Measurements from ENCODE around the gene NISCH. TPM values are rescaled to one million over a fixed set of nuclear protein-coding genes. Genes with fewer than 3 reads are reported as not detected.

Gene NISCH
- total RNA-seq, 1 donor from 2014 or later, result 80.5 TPM

GRCh38 chr3:52529376-52530333 is 74.3 kb downstream of the NISCH start:
- no peak overlapping the region for H2AFZ ChIP-seq (replicated peaks)
- H3K9ac ChIP-seq, result no peak overlapping the region
- H3K27ac ChIP-seq, result no peak overlapping the region
- H3K79me2 ChIP-seq (ENCODE audit: low read depth), result peaks cover 40% of the 10 kb centered on the region
- H3K4me3 Mint-ChIP-seq, result no peak overlapping the region
- H3K4me2 ChIP-seq, result no peak overlapping the region
- DNase-seq (ENCODE audit: low spot score), result no peak
- H4K20me1 ChIP-seq (ENCODE audit: low read depth), result peaks cover 54% of the 10 kb centered on the region
- peaks cover 18% of the 10 kb centered on the region for H3K4me1 ChIP-seq
- H3K36me3 ChIP-seq, result no peaks in the 10 kb centered on the region
- peaks cover 8% of the 10 kb centered on the region for H3K27me3 Mint-ChIP-seq (ENCODE audit: insufficient read depth, low read depth)
- no peak for TF ChIP-seq EZH2 (IDR thresholded peaks at IDR 0.05)
- TF ChIP-seq CTCF (IDR thresholded peaks at IDR 0.05), result no peak
- H3K4me3 ChIP-seq, result no peak overlapping the region
- peaks cover 5% of the 10 kb centered on the region for H3K36me3 Mint-ChIP-seq
- H3K9me3 ChIP-seq (ENCODE audit: low read depth), result no peaks in the 10 kb centered on the region
- peaks cover 8% of the 10 kb centered on the region for H3F3A ChIP-seq (ENCODE audit: low read depth)
- peaks cover 27% of the 10 kb centered on the region for H3K4me1 Mint-ChIP-seq
- peak overlapping the region; percentile 54 for H3K27ac Mint-ChIP-seq
- no peaks in the 10 kb centered on the region for H3K27me3 ChIP-seq
- no peaks in the 10 kb centered on the region for H3K9me3 Mint-ChIP-seq

GRCh38 chr3:52530918-52531826 is 75.8 kb downstream of the NISCH start:
- Histone ChIP-seq H3F3A (ENCODE audit: low read depth) (peaks cover 23% of the 10 kb centered on the region), H3K4me3 (no peak overlapping the region), H2AFZ (replicated peaks) (no peak overlapping the region), H3K36me3 (no peaks in the 10 kb centered on the region), H3K4me1 (peaks cover 25% of the 10 kb centered on the region), H3K79me2 (ENCODE audit: low read depth) (peaks cover 40% of the 10 kb centered on the region), H3K4me2 (peak overlapping the region; percentile 88), H3K9ac (no peak overlapping the region), H3K9me3 (ENCODE audit: low read depth) (no peaks in the 10 kb centered on the region), H3K27me3 (no peaks in the 10 kb centered on the region), H3K27ac (no peak overlapping the region), H4K20me1 (ENCODE audit: low read depth) (peaks cover 54% of the 10 kb centered on the region)
- peak; percentile 1 for DNase-seq (ENCODE audit: low spot score)
- Mint-ChIP-seq H3K36me3 (peaks cover 5% of the 10 kb centered on the region), H3K27me3 (ENCODE audit: insufficient read depth, low read depth) (peaks cover 8% of the 10 kb centered on the region), H3K4me3 (no peak overlapping the region), H3K9me3 (no peaks in the 10 kb centered on the region), H3K27ac (no peak overlapping the region), H3K4me1 (peaks cover 38% of the 10 kb centered on the region)
- TF ChIP-seq EZH2phosphoT487 (IDR thresholded peaks at IDR 0.05) (no peak), EZH2 (IDR thresholded peaks at IDR 0.05) (no peak), CTCF (IDR thresholded peaks at IDR 0.05) (no peak)

DNA sequence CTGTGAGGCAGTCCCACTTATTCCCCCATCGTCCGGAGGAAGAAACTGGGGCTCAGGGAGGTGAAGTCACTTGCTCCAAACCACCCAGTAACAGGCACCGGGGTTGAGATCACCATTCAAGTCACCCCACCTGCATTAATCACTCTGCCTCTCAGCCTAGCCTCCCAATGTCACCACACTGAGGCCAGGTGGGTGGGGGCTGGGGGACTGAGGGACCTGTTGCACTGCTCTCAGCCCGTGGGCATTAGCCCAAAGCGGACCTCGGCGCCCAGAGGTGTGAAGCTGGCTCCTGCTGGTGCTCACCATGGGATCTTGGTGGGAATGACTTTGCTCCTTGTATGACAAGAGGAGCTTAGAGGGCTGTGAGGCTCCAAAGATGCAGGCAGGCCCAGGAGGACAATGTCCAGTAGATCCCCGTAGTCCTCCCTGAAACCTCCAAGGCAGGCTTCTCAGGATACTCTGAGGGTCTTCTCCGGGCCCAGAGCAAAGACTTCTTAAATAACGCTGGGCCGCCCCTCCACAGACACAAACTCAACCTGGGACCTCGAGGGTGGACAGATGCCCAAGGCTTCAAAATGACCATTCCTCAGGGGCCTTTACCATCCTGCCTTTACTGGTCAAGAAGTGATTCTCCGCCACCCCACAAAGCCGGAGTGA is 76.6 kb downstream of the NISCH start:
- peak overlapping the region; percentile 88 for H3K4me3 Mint-ChIP-seq
- Histone ChIP-seq H3K36me3 (no peaks in the 10 kb centered on the region), H3K79me2 (ENCODE audit: low read depth) (peaks cover 43% of the 10 kb centered on the region), H3K9me3 (ENCODE audit: low read depth) (no peaks in the 10 kb centered on the region), H3K27me3 (no peaks in the 10 kb centered on the region), H3K4me2 (peak overlapping the region; percentile 88), H3K4me3 (peak overlapping the region; percentile 94), H3K9ac (no peak overlapping the region), H2AFZ (replicated peaks) (no peak overlapping the region), H4K20me1 (ENCODE audit: low read depth) (peaks cover 51% of the 10 kb centered on the region), H3K27ac (no peak overlapping the region), H3K4me1 (peaks cover 25% of the 10 kb centered on the region), H3F3A (ENCODE audit: low read depth) (peaks cover 29% of the 10 kb centered on the region)
- H3K27ac Mint-ChIP-seq, result no peak overlapping the region
- H3K9me3 Mint-ChIP-seq, result no peaks in the 10 kb centered on the region
- TF ChIP-seq EZH2 (IDR thresholded peaks at IDR 0.05) (no peak), EZH2phosphoT487 (IDR thresholded peaks at IDR 0.05) (no peak), CTCF (IDR thresholded peaks at IDR 0.05) (no peak)
- peaks cover 1% of the 10 kb centered on the region for H3K36me3 Mint-ChIP-seq
- peaks cover 33% of the 10 kb centered on the region for H3K4me1 Mint-ChIP-seq
- H3K27me3 Mint-ChIP-seq (ENCODE audit: insufficient read depth, low read depth), result peaks cover 10% of the 10 kb centered on the region
- DNase-seq (ENCODE audit: low spot score), result peak; percentile 1
